ENCODE results near the gene CXXC4. TPM values are rescaled to one million over a fixed set of nuclear protein-coding genes. Genes with fewer than 3 reads are reported as not detected.

Gene CXXC4
- total RNA-seq, 1 experiment from 2014 or later: 4.2 TPM

DNA sequence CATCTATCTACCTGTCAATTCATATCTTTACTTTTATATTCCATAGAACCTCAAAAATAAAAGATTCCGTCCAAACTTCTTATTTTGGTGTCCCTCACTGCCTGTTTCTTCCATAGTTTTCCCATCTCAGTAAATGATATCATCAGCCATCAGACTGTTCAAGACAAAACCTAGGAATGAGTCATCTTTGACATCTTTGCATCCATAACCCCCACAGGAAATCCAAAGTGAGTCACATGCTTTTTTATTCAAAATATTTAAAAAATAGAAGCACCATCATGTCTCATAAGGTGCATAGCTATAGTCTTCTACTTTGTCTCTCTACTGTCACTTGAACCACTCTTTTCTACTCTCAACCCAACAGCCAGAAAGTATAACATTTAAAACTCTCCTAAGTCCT is 29.9 kb upstream of the CXXC4 start:
- no peak for DNase-seq

More for the DNA sequence above, 29.9 kb upstream of the CXXC4 start:
- Histone ChIP-seq H3K18ac (ENCODE audit: insufficient read length, low read depth, low read length) (no peak overlapping the region), H3K4me2 (ENCODE audit: insufficient read depth, insufficient read length, low read length) (no peak overlapping the region), H3K27ac (ENCODE audit: insufficient read length, low read depth, low read length) (no peak overlapping the region), H3K27me3 (ENCODE audit: insufficient read depth, low read length) (no peaks in the 10 kb centered on the region), H3K23ac (ENCODE audit: insufficient read length, low read depth, low read length) (no peak overlapping the region), H3K56ac (ENCODE audit: insufficient read length, low read depth, low read length) (no peak overlapping the region), H3K4ac (ENCODE audit: low read depth, low read length) (no peak overlapping the region), H2AK5ac (ENCODE audit: insufficient read length, low read length) (no peak overlapping the region), H3K23me2 (ENCODE audit: insufficient read length, low read depth, low read length, poor library complexity, severe bottlenecking) (no peaks in the 10 kb centered on the region), H2BK120ac (ENCODE audit: low read depth, low read length, poor library complexity, severe bottlenecking) (no peak overlapping the region), H2BK20ac (ENCODE audit: low read depth, low read length, poor library complexity, severe bottlenecking) (no peak overlapping the region), H2BK15ac (ENCODE audit: low read depth, low read length) (no peak overlapping the region), H3K79me1 (ENCODE audit: insufficient read depth, low read depth, low read length, poor library complexity, severe bottlenecking) (no peaks in the 10 kb centered on the region), H3K9ac (ENCODE audit: extremely low read depth, insufficient read length, low read length) (no peak overlapping the region), H4K8ac (replicated peaks; ENCODE audit: insufficient read length, low read depth, low read length) (no peak overlapping the region), H3T11ph (ENCODE audit: low read length) (no peak overlapping the region), H2BK12ac (ENCODE audit: insufficient read length, low read depth, low read length) (no peak overlapping the region), H2BK5ac (ENCODE audit: insufficient read length, low read length) (no peak overlapping the region), H3K4me1 (ENCODE audit: insufficient read depth, low read length) (no peaks in the 10 kb centered on the region), H4K20me1 (ENCODE audit: control insufficient read depth, insufficient read depth, insufficient read length) (no peaks in the 10 kb centered on the region), H3K9me3 (ENCODE audit: control insufficient read depth, low read depth, low read length) (no peaks in the 10 kb centered on the region), H4K91ac (ENCODE audit: insufficient read length, low read depth, low read length) (no peak overlapping the region), H3K79me2 (ENCODE audit: insufficient read depth, low read length) (no peaks in the 10 kb centered on the region), H4K5ac (ENCODE audit: insufficient read length, low read depth, low read length) (no peak overlapping the region), H2AFZ (ENCODE audit: low read length) (no peak overlapping the region), H3K14ac (ENCODE audit: insufficient read depth, low read length) (no peak overlapping the region)
- Mint-ChIP-seq H3K9me3 (no peaks in the 10 kb centered on the region), H3K27me3 (ENCODE audit: low read depth) (no peaks in the 10 kb centered on the region), H3K27ac (no peak overlapping the region), H3K4me1 (no peaks in the 10 kb centered on the region), H3K4me3 (no peak overlapping the region), H3K36me3 (ENCODE audit: insufficient read depth in 1 of 3, low read depth in 3 of 3) (no peaks in the 10 kb centered on the region)
- no peak for TF ChIP-seq CTCF (conservative IDR thresholded peaks at IDR 0.05)
- no CpG with 5 or more reads among the region's 1 CpG for WGBS (ENCODE audit: extremely low coverage, insufficient read length, low lambda C conversion rate)
